Progenitor cell of endocrine pancreas (in vitro differentiated cells): ENCODE results near the gene ADAM33. TPM values are rescaled to one million over a fixed set of nuclear protein-coding genes. Genes with fewer than 3 reads are reported as not detected.
A peak's percentile ranks its signal among the peaks of the same experiment; 100 is the strongest.

Source experiments
- DNase-seq: peaks from one replicate; pipeline ENCODE4 v3.0.0; 2021; ENCODE audit warnings: low spot score; ENCODE audit not compliant: unreplicated experiment
- H3K27ac Mint-ChIP-seq: 2 replicates; pipeline ENCODE4 v1.8.0; 2021; ENCODE audit warnings: mild to moderate bottlenecking, moderate library complexity, mixed read lengths
- H3K27me3 Mint-ChIP-seq: 2 replicates; pipeline ENCODE4 v1.8.0; 2021; ENCODE audit warnings: mixed read lengths
- H3K36me3 Mint-ChIP-seq: 2 replicates; pipeline ENCODE4 v1.8.0; 2022; ENCODE audit warnings: mixed read lengths; ENCODE audit not compliant: insufficient read depth
- H3K4me1 Mint-ChIP-seq: 2 replicates; pipeline ENCODE4 v1.8.0; 2021; ENCODE audit warnings: low read depth, mixed read lengths
- H3K4me3 Mint-ChIP-seq: 2 replicates; pipeline ENCODE4 v1.8.0; 2021; ENCODE audit warnings: low read depth, mild to moderate bottlenecking, moderate library complexity, mixed read lengths
- H3K9me3 Mint-ChIP-seq: 2 replicates; pipeline ENCODE4 v1.8.0; 2021; ENCODE audit warnings: low read depth, mixed read lengths
- total RNA-seq: library from RNA; stranded (reverse); gene quantifications from 2 replicates; pipeline ENCODE4 v1.2.1, GENCODE V29; 2021
- TF ChIP-seq, protein P1 (sequence below): fragments of 200-600 bp; sonication (generic); IDR thresholded peaks from one replicate; pipeline ENCODE4 v1.5.0; 2021; ENCODE audit warnings: antibody characterized with exemption, mild to moderate bottlenecking; ENCODE audit not compliant: unreplicated experiment

Gene ADAM33
- total RNA-seq, 1 donor from 2014 or later: 0.67 TPM

GRCh38 chr20:3678856-3679720, 2.7 kb downstream of the ADAM33 start:
- Mint-ChIP-seq H3K27ac (no peak overlapping the region), H3K9me3 (no peaks in the 10 kb centered on the region), H3K27me3 (peaks cover 75% of the 10 kb centered on the region)

DNA sequence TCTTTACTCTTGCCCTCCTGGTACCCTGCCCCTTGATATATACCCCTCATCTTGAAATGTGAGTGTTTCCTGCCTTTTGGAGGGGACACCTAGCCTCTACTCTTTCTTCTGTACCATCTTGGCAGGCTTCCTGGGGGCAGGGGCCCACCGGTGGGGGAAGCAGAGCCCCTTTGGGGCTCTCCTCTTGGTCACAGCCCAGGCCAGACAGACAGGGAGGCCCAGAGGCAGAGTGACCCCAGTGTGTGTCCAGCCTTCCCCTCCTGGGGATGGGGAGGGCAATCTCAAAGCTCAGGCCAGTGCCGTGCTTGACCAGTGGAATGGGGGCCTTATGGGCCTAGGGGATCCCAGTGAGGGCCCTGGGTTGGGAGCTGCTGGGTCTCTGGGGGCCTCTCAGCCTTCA, 3.6 kb downstream of the ADAM33 start:
- no peak overlapping the region for H3K27ac Mint-ChIP-seq

More at GRCh38 chr20:3678856-3679720, 2.7 kb downstream of the ADAM33 start:
- TF ChIP-seq, protein P1, sequence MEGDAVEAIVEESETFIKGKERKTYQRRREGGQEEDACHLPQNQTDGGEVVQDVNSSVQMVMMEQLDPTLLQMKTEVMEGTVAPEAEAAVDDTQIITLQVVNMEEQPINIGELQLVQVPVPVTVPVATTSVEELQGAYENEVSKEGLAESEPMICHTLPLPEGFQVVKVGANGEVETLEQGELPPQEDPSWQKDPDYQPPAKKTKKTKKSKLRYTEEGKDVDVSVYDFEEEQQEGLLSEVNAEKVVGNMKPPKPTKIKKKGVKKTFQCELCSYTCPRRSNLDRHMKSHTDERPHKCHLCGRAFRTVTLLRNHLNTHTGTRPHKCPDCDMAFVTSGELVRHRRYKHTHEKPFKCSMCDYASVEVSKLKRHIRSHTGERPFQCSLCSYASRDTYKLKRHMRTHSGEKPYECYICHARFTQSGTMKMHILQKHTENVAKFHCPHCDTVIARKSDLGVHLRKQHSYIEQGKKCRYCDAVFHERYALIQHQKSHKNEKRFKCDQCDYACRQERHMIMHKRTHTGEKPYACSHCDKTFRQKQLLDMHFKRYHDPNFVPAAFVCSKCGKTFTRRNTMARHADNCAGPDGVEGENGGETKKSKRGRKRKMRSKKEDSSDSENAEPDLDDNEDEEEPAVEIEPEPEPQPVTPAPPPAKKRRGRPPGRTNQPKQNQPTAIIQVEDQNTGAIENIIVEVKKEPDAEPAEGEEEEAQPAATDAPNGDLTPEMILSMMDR: no peak
- DNase-seq: no peak
- no peaks in the 10 kb centered on the region for H3K36me3 Mint-ChIP-seq
- peaks cover 5% of the 10 kb centered on the region for H3K4me1 Mint-ChIP-seq
- H3K4me3 Mint-ChIP-seq: no peak overlapping the region

DNA sequence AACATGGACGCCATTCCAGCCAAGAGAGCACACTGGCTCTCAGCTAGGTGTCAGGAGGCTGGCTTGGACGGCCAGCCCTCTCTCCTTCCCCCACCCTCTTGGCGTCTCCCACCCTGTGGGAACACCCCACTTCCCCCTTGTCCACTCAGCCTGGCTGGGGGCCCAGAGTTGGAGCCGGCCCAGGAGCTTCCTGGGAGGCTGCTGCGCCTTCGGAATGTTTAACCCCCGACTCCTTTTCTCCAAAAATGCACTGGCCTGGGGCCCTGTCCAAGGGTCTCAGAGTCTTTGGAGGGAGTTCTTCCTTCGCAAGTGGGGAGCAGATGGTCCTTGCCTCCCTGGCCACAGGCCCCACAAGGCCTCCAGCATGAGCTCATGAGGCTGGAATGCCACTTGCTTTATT, 4.1 kb downstream of the ADAM33 start:
- no peak for DNase-seq
- TF ChIP-seq, protein P1: no peak
- H3K36me3 Mint-ChIP-seq: no peaks in the 10 kb centered on the region
- no peak overlapping the region for H3K27ac Mint-ChIP-seq
- no peaks in the 10 kb centered on the region for H3K9me3 Mint-ChIP-seq
- no peak overlapping the region for H3K4me3 Mint-ChIP-seq
- H3K27me3 Mint-ChIP-seq: peaks cover 72% of the 10 kb centered on the region
- peaks cover 5% of the 10 kb centered on the region for H3K4me1 Mint-ChIP-seq

More for the DNA sequence above, 3.6 kb downstream of the ADAM33 start:
- H3K36me3 Mint-ChIP-seq: no peaks in the 10 kb centered on the region
- peaks cover 5% of the 10 kb centered on the region for H3K4me1 Mint-ChIP-seq
- no peak for DNase-seq
- peaks cover 72% of the 10 kb centered on the region for H3K27me3 Mint-ChIP-seq
- TF ChIP-seq, protein P1: no peak
- no peaks in the 10 kb centered on the region for H3K9me3 Mint-ChIP-seq
- no peak overlapping the region for H3K4me3 Mint-ChIP-seq

GRCh38 chr20:3674995-3675900, 6.6 kb downstream of the ADAM33 start:
- H3K4me3 Mint-ChIP-seq: no peak overlapping the region
- H3K4me1 Mint-ChIP-seq: peaks cover 1% of the 10 kb centered on the region
- TF ChIP-seq, protein P1: no peak
- H3K27ac Mint-ChIP-seq: no peak overlapping the region
- no peak for DNase-seq
- H3K36me3 Mint-ChIP-seq: no peaks in the 10 kb centered on the region
- H3K27me3 Mint-ChIP-seq: peaks cover 71% of the 10 kb centered on the region
- no peaks in the 10 kb centered on the region for H3K9me3 Mint-ChIP-seq

DNA sequence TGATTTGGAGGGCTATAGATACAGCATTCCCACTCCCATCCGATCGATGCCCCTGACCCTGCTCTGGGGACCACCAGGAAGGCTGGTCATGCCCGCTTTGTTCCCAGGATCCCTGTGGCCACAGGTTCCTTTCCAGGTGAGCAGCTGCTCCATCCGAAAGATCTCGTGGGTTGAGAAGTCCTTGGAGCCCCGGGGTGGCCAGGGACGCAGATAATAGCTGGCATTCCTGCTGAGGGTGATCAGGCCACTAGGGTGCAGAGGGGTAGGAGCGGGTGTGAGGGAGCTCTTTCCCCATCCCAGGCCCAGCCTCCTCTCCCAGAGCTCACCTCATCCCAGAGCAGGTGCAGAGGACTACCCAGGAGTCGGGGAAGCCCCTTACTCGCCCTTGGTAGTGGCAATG, 7.4 kb downstream of the ADAM33 start:
- Mint-ChIP-seq H3K27me3 (peaks cover 72% of the 10 kb centered on the region), H3K9me3 (no peaks in the 10 kb centered on the region), H3K27ac (peak overlapping the region; percentile 45), H3K36me3 (no peaks in the 10 kb centered on the region), H3K4me1 (peaks cover 1% of the 10 kb centered on the region), H3K4me3 (no peak overlapping the region)
- TF ChIP-seq, protein P1: no peak
- DNase-seq: no peak
